T-cell (primary cell): ENCODE results near the gene TMEM184B. TPM values are rescaled to one million over a fixed set of nuclear protein-coding genes. Genes with fewer than 3 reads are reported as not detected.

ENCODE experiments used
- ATAC-seq, 4 experiments: fragments of 200-7000 bp in 3 of 4; fragments of 150-1000 bp in 1 of 4; cut with Tn5 transposase; replicated peaks in 1 of 4; 1 replicate in 3 of 4; 2 replicates in 1 of 4; pipeline ENCODE4 v1.10.0; 2021; ENCODE audit warnings: moderate library complexity in 3 of 4, mild to moderate bottlenecking in 2 of 4, moderate number of reproducible peaks in 1 of 4
- CTCF ChIA-PET, 2 donors: fragments of 300-600 bp; sonication (Branson Sonifier 250); formaldehyde crosslinking; loops; one replicate each; lab custom pipeline; 2022; ENCODE audit warnings: antibody characterized with exemption in 2 of 2; lab: Charles Lee
- POLR2A ChIA-PET, 2 donors: fragments of 300-600 bp; sonication (Branson Sonifier 250); formaldehyde crosslinking; loops; one replicate each; lab custom pipeline; 2022; ENCODE audit warnings: antibody characterized with exemption in 2 of 2; lab: Charles Lee
- DNase-seq, 35 experiments: peaks; one replicate each; pipeline versions ENCODE4 v3.0.0 to v3.0.0-alpha.2; 2013 to 2023
- H3K27ac ChIP-seq: one replicate; pipeline ENCODE4 v1.5.1; 2013; ENCODE audit warnings: low read length
- H3K27me3 ChIP-seq, 2 experiments: replicated peaks in 1 of 2; 1 replicate in 1 of 2; 2 replicates in 1 of 2; pipeline versions ENCODE4 v1.6.1 to v1.7.0; 2013; ENCODE audit warnings: low read length in 1 of 2, mixed read lengths in 1 of 2; ENCODE audit not compliant: control insufficient read depth in 2 of 2, insufficient read depth in 2 of 2; ENCODE audit errors: extremely low read depth in 1 of 2
- H3K36me3 ChIP-seq, 2 donors: 1 replicate in 1 of 2; 2 replicates in 1 of 2; pipeline versions ENCODE4 v1.6.1 to v1.7.0; 2013; ENCODE audit warnings: low read length in 1 of 2; ENCODE audit not compliant: control insufficient read depth in 2 of 2, insufficient read depth in 1 of 2; ENCODE audit errors: extremely low read depth in 1 of 2
- H3K4me1 ChIP-seq, 2 experiments: 1 replicate in 1 of 2; 2 replicates in 1 of 2; pipeline versions ENCODE4 v1.6.1 to v1.7.0; 2013; ENCODE audit warnings: low read length in 2 of 2, mixed read lengths in 1 of 2; ENCODE audit not compliant: insufficient read depth in 2 of 2, control insufficient read depth in 1 of 2; ENCODE audit errors: extremely low read depth in 1 of 2
- H3K4me3 ChIP-seq, 2 donors: 1 replicate in 1 of 2; 2 replicates in 1 of 2; pipeline versions ENCODE4 v1.5.1 to v1.7.0; 2013; ENCODE audit warnings: mild to moderate bottlenecking in 2 of 2, low read length in 1 of 2, moderate library complexity in 1 of 2; ENCODE audit not compliant: control insufficient read depth in 1 of 2; ENCODE audit errors: extremely low read depth in 1 of 2
- H3K9me3 ChIP-seq: 2 replicates; pipeline ENCODE4 v1.7.0; 2013
- H3K27ac Mint-ChIP-seq, 2 donors: one replicate each; pipeline ENCODE4 v1.8.0; 2020 to 2021; ENCODE audit warnings: mild to moderate bottlenecking in 2 of 2, mixed read lengths in 2 of 2
- H3K27me3 Mint-ChIP-seq, 2 donors: one replicate each; pipeline ENCODE4 v1.8.0; 2021 to 2022; ENCODE audit warnings: mixed read lengths in 2 of 2
- H3K36me3 Mint-ChIP-seq: one replicate; pipeline ENCODE4 v1.8.0; 2021; ENCODE audit warnings: mixed read lengths
- H3K4me1 Mint-ChIP-seq, 3 donors: one replicate each; pipeline ENCODE4 v1.8.0; 2020 to 2022; ENCODE audit warnings: mixed read lengths in 3 of 3, mild to moderate bottlenecking in 1 of 3
- H3K4me3 Mint-ChIP-seq, 3 donors: one replicate each; pipeline ENCODE4 v1.8.0; 2020 to 2022; ENCODE audit warnings: mild to moderate bottlenecking in 3 of 3, mixed read lengths in 3 of 3, moderate library complexity in 3 of 3
- H3K9me3 Mint-ChIP-seq, 3 donors: one replicate each; pipeline ENCODE4 v1.8.0; 2020 to 2022; ENCODE audit warnings: mixed read lengths in 3 of 3
- WGBS: methylation state at CpG from one replicate; pipeline ENCODE4 v1.1.5; 2013; ENCODE audit warnings: missing lambda C conversion rate; ENCODE audit not compliant: insufficient coverage; 5-methylcytosine and 5-hydroxymethylcytosine counted together
- total RNA-seq, 35 experiments: library from RNA in 6 of 35; stranded (reverse) in 6 of 35; fragments of 120-200 nt in 1 of 35; gene quantifications; one replicate each; pipeline versions ENCODE4 v1.2.1 to v1.2.4 and lab custom pipeline; 2013 to 2026

The TMEM184B gene
- total RNA-seq, 5 donors from 2014 or later (not counting 1 experiment from before 2014, with no cell fraction given) = 30.8 to 41.3 (median 35.8) TPM

DNA sequence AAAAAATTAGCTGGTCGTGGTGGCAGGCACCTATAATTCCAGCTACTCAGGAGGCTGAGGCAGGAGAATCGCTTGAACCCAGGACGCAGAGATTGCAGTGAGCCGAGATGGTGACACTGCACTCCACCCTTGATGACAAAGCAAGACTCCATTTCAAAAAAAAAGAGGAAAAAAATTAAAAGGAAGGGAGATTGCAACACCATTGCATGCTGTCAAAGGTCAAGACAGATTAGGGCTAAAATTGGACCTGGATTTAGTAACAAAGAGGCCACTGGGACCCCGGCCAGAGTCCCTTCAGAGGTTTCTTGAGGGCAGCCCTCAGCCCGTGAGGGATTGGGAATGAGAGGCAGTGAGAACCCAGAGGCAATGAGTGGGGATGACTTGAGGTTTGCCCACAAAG, 79.2 kb downstream of the TMEM184B start:
- Histone ChIP-seq H3K9me3 (no peaks in the 10 kb centered on the region), H3K4me3 (no peak overlapping the region), H3K27ac (no peak overlapping the region), H3K36me3 (no peaks in the 10 kb centered on the region), H3K4me1 (peaks cover 0 to 4% of the 10 kb centered on the region in 2 experiments), H3K27me3 (peaks cover 0 to 7% of the 10 kb centered on the region in 2 experiments)
- H3K9me3 Mint-ChIP-seq = no peaks in the 10 kb centered on the region
- no peaks in the 10 kb centered on the region for H3K36me3 Mint-ChIP-seq
- WGBS = 60% methylated on average over 3 of the region's 6 CpGs
- no peak for DNase-seq
- H3K27ac Mint-ChIP-seq = no peak overlapping the region
- POLR2A ChIA-PET = no interaction called here
- peaks cover 3 to 4% of the 10 kb centered on the region in 2 donors for H3K27me3 Mint-ChIP-seq
- CTCF ChIA-PET = interaction anchor here in 1 of 2 donors (0.9 kb wide), 1 partner anchor 12 kb away, joined by 3 read pairs; the partner anchor contains the start of gene PLA2G6
- peaks cover 3 to 6% (median 4%) of the 10 kb centered on the region in 3 donors for H3K4me1 Mint-ChIP-seq
- no peak overlapping the region for H3K4me3 Mint-ChIP-seq
- ATAC-seq = no peak

- 92% methylated on average over 3 of the region's 3 CpGs for WGBS
- DNase-seq = no peak
- Mint-ChIP-seq H3K4me3 (no peak overlapping the region), H3K4me1 (peaks cover 3 to 6% (median 4%) of the 10 kb centered on the region in 3 donors), H3K27me3 (peaks cover 3 to 4% of the 10 kb centered on the region in 2 donors), H3K36me3 (no peaks in the 10 kb centered on the region), H3K27ac (no peak overlapping the region), H3K9me3 (no peaks in the 10 kb centered on the region)
- Histone ChIP-seq H3K27ac (no peak overlapping the region), H3K36me3 (no peaks in the 10 kb centered on the region), H3K4me3 (no peak overlapping the region), H3K9me3 (no peaks in the 10 kb centered on the region), H3K27me3 (peaks cover 0 to 7% of the 10 kb centered on the region in 2 experiments), H3K4me1 (peaks cover 0 to 4% of the 10 kb centered on the region in 2 experiments)
- CTCF ChIA-PET = interaction anchor here in 1 of 2 donors (0.9 kb wide), 1 partner anchor 11 kb away, joined by 3 read pairs; the partner anchor contains the start of gene PLA2G6
- ATAC-seq = no peak
- POLR2A ChIA-PET = interaction anchor here in 1 of 2 donors (0.5 kb wide), 1 partner anchor 123 kb away, joined by 3 read pairs; no protein-coding TSS in a partner anchor
Observed at GRCh38 chr22:38192475-38192863, 80.3 kb downstream of the TMEM184B start.

DNA sequence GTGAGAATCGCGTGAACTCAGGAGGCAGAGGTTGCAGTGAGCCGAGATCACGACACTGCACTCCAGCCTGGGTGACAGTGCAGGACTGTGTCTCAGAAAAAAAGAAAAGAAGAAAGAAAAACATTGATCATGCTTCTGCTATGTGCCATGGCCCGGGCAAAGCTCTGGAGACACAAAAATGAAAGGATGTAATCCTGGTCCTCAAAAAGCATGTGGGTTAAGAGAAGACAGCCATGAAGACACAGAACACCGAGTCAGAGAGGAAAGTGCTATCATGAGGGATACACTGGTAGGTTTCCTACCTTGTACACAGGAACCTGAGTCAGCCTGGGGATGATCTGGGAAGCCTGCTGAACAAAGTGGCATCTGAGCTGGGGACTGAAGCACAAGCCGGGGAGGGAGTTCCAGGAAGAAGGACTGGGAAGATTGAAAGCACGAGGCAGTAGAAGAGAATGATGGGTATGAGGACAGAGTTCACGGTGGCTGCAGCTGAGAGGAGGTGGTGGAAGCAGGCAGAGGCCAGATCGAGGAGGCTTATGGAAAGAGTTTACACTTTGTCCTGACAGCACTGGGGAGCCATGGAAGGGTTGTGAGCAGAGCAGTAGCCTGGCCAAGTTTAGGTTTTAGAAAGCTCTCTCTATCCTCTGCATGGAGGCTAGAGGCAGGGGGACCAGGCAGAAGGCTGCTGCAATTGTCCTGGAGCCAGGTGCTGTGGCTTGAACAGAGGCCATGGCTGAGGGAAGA, 80.9 kb downstream of the TMEM184B start:
- Histone ChIP-seq H3K36me3 (no peaks in the 10 kb centered on the region), H3K27me3 (peaks cover 0 to 7% of the 10 kb centered on the region in 2 experiments)
- H3K4me3 Mint-ChIP-seq = no peak overlapping the region

DNA sequence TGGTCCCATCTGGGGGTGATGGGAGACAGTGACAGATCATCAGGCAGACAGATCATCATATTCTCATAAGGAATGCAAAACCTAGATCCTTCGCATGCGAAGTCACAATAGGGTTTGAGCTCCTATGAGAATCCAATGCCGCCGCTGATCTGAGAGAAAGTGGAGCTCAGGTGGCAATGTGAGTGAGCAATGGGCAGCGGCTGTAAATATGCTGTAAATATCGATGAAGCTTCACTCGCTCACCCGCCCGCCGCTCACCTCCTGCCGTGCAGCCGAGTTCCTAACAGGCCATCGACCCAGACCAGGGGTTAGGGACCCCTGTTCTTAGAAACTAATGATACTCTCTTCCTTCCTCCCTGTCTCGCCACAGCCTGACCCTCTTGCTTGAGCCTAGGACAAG, 81.8 kb downstream of the TMEM184B start:
- Histone ChIP-seq H3K36me3 (no peaks in the 10 kb centered on the region), H3K27me3 (peaks cover 0 to 7% of the 10 kb centered on the region in 2 experiments), H3K27ac (no peak overlapping the region), H3K4me3 (no peak overlapping the region), H3K9me3 (no peaks in the 10 kb centered on the region), H3K4me1 (peaks cover 0 to 4% of the 10 kb centered on the region in 2 experiments)
- DNase-seq (no peak), ATAC-seq (no peak)
- ChIA-PET CTCF (no interaction called here), POLR2A (interaction anchor here in 1 of 2 donors (0.7 kb wide), 1 partner anchor 98 kb away, joined by 3 read pairs; no protein-coding TSS in a partner anchor)
- no peaks in the 10 kb centered on the region for H3K9me3 Mint-ChIP-seq
- H3K27ac Mint-ChIP-seq = no peak overlapping the region
- WGBS = 94% methylated on average over 9 of the region's 14 CpGs
- no peak overlapping the region for H3K4me3 Mint-ChIP-seq
- H3K27me3 Mint-ChIP-seq = peaks cover 3 to 4% of the 10 kb centered on the region in 2 donors
- no peaks in the 10 kb centered on the region for H3K36me3 Mint-ChIP-seq
- H3K4me1 Mint-ChIP-seq = peaks cover 3 to 6% (median 4%) of the 10 kb centered on the region in 3 donors

More for the DNA sequence above, 80.9 kb downstream of the TMEM184B start:
- 77% methylated on average over 10 of the region's 10 CpGs for WGBS
- no peaks in the 10 kb centered on the region for H3K9me3 ChIP-seq
- Mint-ChIP-seq H3K4me1 (peaks cover 3 to 6% (median 4%) of the 10 kb centered on the region in 3 donors), H3K9me3 (no peaks in the 10 kb centered on the region), H3K27me3 (peaks cover 3 to 4% of the 10 kb centered on the region in 2 donors), H3K36me3 (no peaks in the 10 kb centered on the region), H3K27ac (no peak overlapping the region)
- CTCF ChIA-PET = no interaction called here
- DNase-seq (no peak), ATAC-seq (no peak)
- H3K4me1 ChIP-seq = peaks cover 0 to 4% of the 10 kb centered on the region in 2 experiments
- H3K4me3 ChIP-seq = no peak overlapping the region
- POLR2A ChIA-PET = interaction anchor here in 1 of 2 donors (0.5 kb wide), 1 partner anchor 123 kb away, joined by 3 read pairs; no protein-coding TSS in a partner anchor
- H3K27ac ChIP-seq = no peak overlapping the region

GRCh38 chr22:38190581-38190980, 82.2 kb downstream of the TMEM184B start:
- ChIA-PET CTCF (no interaction called here), POLR2A (interaction anchor here in 1 of 2 donors (0.7 kb wide), 1 partner anchor 99 kb away, joined by 3 read pairs; no protein-coding TSS in a partner anchor)
- Mint-ChIP-seq H3K4me3 (no peak overlapping the region), H3K4me1 (peaks cover 3 to 6% (median 4%) of the 10 kb centered on the region in 3 donors), H3K27me3 (peaks cover 3 to 4% of the 10 kb centered on the region in 2 donors), H3K9me3 (no peaks in the 10 kb centered on the region), H3K27ac (no peak overlapping the region), H3K36me3 (no peaks in the 10 kb centered on the region)
- H3K36me3 ChIP-seq = no peaks in the 10 kb centered on the region
- H3K4me1 ChIP-seq = peaks cover 0 to 4% of the 10 kb centered on the region in 2 experiments
- no peak overlapping the region for H3K27ac ChIP-seq
- ATAC-seq = no peak
- no peak overlapping the region for H3K4me3 ChIP-seq
- H3K27me3 ChIP-seq = peaks cover 0 to 6% of the 10 kb centered on the region in 2 experiments
- no peaks in the 10 kb centered on the region for H3K9me3 ChIP-seq
- WGBS = 85% methylated on average over 3 of the region's 6 CpGs
- no peak for DNase-seq

- Mint-ChIP-seq H3K4me3 (no peak overlapping the region), H3K36me3 (no peaks in the 10 kb centered on the region), H3K27me3 (peaks cover 3 to 4% of the 10 kb centered on the region in 2 donors), H3K9me3 (no peaks in the 10 kb centered on the region), H3K27ac (no peak overlapping the region), H3K4me1 (peaks cover 0 to under 1% (median 0%) of the 10 kb centered on the region in 3 donors)
- Histone ChIP-seq H3K4me1 (no peaks in the 10 kb centered on the region), H3K4me3 (no peak overlapping the region), H3K9me3 (no peaks in the 10 kb centered on the region), H3K36me3 (no peaks in the 10 kb centered on the region), H3K27me3 (peaks cover 0 to 5% of the 10 kb centered on the region in 2 experiments), H3K27ac (no peak overlapping the region)
- DNase-seq (no peak), ATAC-seq (no peak)
- ChIA-PET CTCF (no interaction called here), POLR2A (no interaction called here)
- 75% methylated on average over 1 of the region's 3 CpGs for WGBS
Observed at GRCh38 chr22:38189104-38189503, 83.7 kb downstream of the TMEM184B start.
